ENCODE data around the gene LRP2.

- no peak for TF ChIP-seq YY1 (IDR thresholded peaks at IDR 0.05; ENCODE audit: low read depth)
- no peak for TF ChIP-seq EGR1 (IDR thresholded peaks at IDR 0.05)
- TF ChIP-seq TAF1 (IDR thresholded peaks at IDR 0.05; ENCODE audit: low read depth), result no peak
Observed at GRCh38 chr2:169112841-169113240, 249.5 kb downstream of the LRP2 start.

All from Ishikawa (cell line).